Stimulated activated CD4-positive, alpha-beta T cell treated with anti-CD3 and anti-CD28 coated beads, TNF-alpha, amount 100 ng/mL, for 48 hours (primary cell): ENCODE results near the gene FKTN.
"Not testable (repeated sequence)": the region's sequence is repeated elsewhere in the genome, so short reads cannot be mapped to it uniquely, and the experiment has no call there.

Experiments
- DNase-seq, 3 donors: peaks; one replicate each; pipeline ENCODE4 v3.0.0-alpha.2; 2020; ENCODE audit warnings: low read depth in 3 of 3

FKTN gene

GRCh38 chr9:105557804-105558610 lies at the start of gene FKTN:
FKTN (plus strand) TSS chr9:105558131; CDS start chr9:105575033, 16,902 bp downstream.
- peak; percentile 57 to 67 (median 65) for DNase-seq

DNA sequence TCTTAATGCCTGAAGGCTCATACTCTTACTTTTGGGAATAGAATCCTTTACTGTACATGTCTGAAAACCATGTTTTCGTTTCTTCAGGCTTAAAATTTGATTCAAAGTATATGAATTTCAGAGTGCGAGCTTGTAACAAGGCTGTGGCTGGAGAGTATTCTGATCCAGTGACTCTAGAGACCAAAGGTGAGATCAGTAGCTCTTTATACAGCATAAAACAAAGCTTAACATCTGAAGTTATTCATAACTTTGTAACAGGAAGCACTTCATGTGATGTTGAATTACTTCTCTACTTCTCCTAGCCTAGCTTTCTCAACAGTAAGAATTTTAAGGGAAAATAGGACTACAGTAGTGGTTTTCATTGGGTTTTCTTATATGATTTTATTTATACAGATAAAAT lies 49.4 kb upstream of the FKTN start:
- DNase-seq, result no peak

DNA sequence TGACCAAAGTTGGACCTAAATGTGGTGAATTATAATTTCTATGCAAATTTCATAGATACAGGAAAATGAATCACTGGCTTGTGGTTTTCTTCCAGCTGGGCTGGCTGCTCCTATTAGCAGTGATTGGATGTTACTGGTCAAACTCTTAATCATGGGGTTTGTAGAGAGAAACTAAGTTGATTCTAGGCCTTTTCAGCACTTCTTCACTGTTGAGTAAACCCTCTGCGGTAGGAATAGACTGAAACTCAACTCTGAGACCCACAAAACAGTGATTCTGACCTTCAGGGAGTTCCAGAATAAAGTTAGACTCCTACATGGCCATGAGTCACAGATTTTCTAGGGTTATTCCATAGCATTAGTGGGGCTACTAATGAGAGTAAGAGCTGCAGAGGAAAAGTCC lies 47.9 kb upstream of the FKTN start:
- DNase-seq, result no peak

DNA sequence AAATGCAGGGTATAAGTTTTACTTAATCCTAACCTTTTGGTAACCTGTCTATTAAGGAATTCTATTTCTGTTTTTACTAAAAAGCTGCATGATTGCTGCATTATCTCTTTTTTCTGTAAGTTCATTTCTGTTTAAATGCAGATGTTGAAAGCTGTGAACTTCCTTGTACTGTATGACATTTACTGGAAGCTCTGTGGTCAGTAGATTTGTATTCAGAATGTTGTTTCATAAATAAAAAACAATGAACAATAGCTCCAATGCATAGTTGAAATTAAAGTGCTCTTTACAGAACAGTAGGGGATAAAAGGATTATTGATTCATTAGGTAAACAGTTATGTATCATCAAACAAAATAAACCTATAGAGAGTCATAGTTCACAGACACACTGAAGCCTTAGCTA lies 46.5 kb upstream of the FKTN start:
- DNase-seq, result no peak

DNA sequence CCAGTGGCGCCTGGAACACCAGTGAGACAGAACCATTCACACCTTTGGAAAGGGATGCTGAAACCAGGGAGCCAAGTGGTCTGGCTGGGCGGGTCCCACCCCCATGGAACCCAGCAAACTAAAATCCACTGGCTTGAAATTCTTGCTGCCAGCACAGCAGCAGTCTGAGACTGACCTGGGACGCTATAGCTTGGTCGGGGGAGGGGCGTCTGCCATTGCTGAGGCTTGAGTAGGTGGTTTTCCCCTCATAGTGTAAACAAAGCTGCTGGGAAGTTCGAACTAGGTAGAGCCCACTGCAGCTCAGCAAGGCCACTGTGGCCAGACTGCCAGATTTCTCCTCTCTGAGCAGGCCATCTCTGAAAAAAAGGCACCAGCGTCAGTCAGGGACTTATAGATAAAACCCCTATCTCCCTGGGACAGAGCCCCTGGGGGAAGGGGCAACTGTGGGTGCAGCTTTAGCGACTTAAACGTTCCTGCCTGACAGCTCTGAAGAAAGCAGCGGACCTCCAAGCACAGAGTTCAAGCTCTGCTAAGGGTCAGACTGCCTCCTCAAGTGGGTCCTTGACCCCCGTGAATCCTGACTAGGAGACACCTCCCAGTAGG lies 42.0 kb upstream of the FKTN start:
- no peak for DNase-seq

- DNase-seq, result peak; percentile 3 to 10 (median 4)
Observed at GRCh38 chr9:105519710-105520369, 38.1 kb upstream of the FKTN start.

DNA sequence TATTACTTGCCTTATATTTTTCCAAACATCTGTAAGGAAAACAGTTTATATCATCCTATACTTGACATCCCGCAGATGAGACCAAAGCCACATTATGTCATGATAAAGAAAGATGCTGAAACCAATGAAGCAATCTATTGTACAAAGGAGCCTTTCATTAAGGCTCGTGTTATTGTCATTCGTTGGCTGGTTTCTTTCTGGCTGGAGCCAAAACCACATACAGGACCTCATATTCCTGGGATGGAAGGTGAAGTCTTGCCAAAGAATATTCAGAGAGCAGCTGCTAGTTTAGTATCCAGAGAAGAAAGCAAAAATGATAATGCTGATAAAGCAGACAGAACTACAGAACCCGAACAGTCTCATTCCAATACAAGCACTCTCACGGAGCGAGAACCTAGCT lies 36.9 kb upstream of the FKTN start:
- DNase-seq, result not testable (repeated sequence)

- DNase-seq, result not testable (repeated sequence)
Observed at GRCh38 chr9:105522618-105523385, 35.1 kb upstream of the FKTN start.

GRCh38 chr9:105531530-105531929 lies 26.4 kb upstream of the FKTN start:
- no peak for DNase-seq

DNA sequence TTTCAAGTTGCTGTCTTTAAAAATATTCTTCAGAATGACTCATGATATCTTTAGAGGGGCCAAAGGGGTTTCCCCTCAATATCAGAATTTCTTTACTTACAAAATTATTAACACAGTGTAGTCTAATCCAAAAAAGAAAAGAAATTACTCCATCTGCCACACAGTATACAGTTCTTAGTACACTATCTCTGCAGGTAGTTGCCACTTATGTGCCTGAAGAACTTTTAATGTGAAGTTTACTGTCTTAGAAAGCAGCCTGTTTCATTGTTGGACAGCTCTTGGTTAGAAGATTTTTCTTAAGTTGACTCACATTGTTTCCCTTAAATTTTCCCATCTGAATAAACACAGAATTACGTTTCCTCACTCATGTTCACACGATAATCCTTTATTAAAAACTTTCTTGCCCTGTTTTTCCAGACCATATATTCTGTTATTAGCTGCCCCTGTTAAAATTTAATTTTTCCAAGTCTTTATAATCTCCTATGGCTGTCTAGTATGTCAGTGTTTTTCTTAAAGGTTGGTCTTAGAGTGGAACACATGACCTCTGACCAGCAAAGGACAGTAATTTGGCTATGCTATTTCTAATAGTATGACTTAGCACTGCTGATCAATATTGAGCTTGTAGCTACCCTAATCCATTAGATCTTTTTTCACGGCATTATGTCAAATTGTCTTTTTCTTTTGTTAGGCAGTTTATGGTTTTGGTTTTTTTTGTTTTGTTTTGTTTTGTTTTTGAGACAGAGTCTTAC lies 21.8 kb upstream of the FKTN start:
- DNase-seq, result no peak

GRCh38 chr9:105539452-105539851 lies 18.5 kb upstream of the FKTN start:
- DNase-seq, result no peak

GRCh38 chr9:105541838-105542237 lies 16.1 kb upstream of the FKTN start:
- DNase-seq, result no peak

DNA sequence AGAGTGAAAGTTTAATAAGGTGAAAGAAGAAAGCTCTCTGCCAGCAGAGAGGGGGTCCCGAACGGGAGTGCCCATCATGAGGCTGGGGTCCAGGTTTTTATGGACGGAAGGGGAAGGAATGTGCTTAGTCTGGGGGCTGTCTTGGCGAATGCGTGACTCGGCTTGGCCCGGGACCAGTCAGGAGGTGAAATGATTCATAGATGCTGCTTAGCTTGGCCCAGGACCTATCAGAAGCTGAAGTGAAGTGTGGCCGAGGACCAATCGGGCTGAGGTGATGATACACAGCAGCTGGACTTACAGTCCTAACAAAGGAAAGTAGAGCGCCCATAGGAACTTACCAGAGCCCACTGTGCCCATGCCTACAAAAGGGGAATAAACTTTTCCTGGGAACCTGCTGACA lies 3.9 kb upstream of the FKTN start:
- no peak for DNase-seq

- no peak for DNase-seq
Observed at GRCh38 chr9:105572455-105572854, 14.5 kb downstream of the FKTN start.

DNA sequence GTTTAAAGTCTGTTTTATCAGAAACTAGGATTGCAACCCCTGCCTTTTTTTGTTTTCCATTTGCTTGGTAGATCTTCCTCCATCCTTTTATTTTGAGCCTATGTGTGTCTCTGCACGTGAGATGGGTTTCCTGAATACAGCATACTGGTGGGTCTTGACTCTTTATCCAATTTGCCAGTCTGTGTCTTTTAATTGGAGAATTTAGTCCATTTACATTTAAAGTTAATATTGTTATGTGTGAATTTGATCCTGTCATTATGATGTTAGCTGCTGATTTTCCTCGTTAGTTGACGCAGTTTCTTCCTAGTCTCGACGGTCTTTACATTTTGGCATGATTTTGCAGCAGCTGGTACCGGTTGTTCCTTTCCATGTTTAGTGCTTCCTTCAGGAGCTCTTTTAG lies 22.0 kb downstream of the FKTN start:
- DNase-seq, result not testable (repeated sequence)

- DNase-seq, result not testable (repeated sequence)
Observed at GRCh38 chr9:105581550-105581949, 23.6 kb downstream of the FKTN start.

- DNase-seq, result no peak
Observed at GRCh38 chr9:105593145-105593544, 35.2 kb downstream of the FKTN start.

DNA sequence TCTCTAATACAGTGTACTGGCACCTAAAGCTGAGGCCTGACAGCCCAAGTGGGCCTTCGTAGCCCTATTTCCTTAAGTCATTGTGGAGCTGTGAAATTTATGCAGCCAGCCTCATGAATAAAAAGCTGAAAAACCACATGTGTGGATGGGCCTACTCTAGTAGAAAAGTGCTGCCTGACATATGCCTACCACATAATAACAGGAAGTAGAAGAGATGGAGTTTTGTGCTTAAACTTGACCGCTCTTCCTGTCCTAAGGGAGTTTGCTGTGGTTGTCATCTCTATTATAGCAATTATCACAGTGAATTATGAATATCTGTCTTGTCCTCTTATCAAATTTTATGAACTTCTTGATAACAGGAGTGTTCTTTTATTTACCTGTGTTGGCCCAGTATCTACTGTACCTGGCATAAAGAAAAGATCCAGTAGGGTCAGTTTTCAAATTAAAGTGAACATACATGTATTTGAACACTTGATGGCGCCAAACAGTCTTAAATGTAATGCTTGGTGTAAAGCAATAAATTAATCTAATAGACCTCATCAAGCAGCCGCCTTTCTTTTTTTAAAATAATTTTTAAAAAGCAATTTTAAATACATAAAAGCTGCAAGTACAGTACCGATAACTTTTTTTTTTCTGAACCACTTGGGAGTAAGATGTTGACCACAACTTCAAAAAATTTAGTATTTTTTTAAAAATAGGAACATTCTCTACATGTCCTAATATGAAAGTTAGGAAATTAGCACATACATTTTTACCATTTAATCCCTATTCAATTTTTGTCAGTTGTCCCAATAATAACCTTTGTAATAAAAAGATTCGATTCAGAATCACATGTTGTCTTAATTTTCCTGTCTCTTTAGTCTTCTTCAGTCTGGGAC lies 51.0 kb downstream of the FKTN start:
- no peak for DNase-seq

DNA sequence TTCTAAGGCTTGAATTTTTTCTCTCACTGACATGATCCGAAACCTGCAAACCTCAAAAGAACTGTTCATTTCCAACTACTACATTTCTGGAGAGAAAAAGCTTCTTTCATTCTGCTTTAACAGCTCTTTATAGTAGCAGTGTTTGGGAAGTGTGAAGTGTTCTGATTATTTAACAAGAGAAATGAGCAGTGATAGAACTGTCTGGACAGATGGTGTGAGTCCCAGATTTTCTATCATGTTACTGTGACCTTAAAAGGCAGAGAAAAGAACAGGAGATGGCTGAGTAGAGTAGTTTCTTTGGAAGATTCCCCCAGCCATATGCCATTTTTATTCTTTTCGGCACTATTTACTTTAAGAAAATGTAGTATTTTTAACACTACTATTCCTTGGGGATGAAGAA lies 63.1 kb downstream of the FKTN start:
- DNase-seq, result no peak

DNA sequence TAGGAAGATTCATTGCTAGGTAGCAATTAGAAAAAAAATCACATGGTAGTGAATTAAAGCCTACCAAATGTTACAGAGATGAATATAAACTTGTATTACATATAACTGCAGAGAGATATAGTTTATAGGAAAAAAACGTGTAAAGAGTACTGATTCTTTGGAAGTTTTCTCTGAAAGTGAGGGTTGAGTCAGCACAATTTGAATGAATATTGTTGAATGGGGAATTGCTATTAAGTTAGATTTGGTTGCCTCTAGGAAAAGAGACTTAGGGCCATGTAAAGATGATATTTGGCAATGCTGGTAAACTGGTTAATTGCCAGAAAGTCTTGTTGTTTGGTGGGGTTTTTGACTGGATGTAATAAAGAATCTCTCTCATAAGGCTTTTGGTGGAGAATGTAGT lies 67.2 kb downstream of the FKTN start:
- DNase-seq, result no peak
